Measurements from ENCODE around the gene MLPH. TPM values are rescaled to one million over a fixed set of nuclear protein-coding genes. Genes with fewer than 3 reads are reported as not detected.

MLPH gene
- total and polyA plus RNA-seq, 12 donors = 0.12 to 3.6 (median 0.84) TPM; not detected in 1

DNA sequence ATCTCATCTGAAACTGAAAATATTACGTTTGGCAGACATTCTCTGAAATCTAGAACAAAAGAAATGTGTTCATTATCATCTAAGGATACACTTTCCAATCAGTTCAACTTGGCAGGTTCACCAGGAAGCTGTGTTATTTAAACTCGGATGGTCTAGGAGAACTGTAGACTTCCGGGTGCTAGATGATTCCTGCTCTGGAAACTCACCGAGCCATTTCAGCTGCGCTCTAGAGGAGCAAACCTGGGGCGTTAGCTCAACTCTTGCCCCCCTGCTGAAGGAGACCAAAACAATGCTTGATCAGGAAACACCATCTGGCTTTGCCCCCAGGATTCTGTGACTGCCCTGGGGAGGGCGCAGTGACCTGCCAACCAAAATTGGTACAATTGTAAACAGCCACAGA lies 22.9 kb downstream of the MLPH start:
- no peaks in the 10 kb centered on the region for H3K9me3 ChIP-seq (replicated peaks in 1 of 3)
- no peaks in the 10 kb centered on the region for H3K27me3 ChIP-seq
- no peak overlapping the region for H3K4me3 ChIP-seq
- 64 to 76% (median 73%) methylated on average over 7 of the region's 7 CpGs for WGBS, 4 donors
- TF ChIP-seq POLR2A (IDR thresholded peaks at IDR 0.05) = no peak
- TF ChIP-seq, protein P1, sequence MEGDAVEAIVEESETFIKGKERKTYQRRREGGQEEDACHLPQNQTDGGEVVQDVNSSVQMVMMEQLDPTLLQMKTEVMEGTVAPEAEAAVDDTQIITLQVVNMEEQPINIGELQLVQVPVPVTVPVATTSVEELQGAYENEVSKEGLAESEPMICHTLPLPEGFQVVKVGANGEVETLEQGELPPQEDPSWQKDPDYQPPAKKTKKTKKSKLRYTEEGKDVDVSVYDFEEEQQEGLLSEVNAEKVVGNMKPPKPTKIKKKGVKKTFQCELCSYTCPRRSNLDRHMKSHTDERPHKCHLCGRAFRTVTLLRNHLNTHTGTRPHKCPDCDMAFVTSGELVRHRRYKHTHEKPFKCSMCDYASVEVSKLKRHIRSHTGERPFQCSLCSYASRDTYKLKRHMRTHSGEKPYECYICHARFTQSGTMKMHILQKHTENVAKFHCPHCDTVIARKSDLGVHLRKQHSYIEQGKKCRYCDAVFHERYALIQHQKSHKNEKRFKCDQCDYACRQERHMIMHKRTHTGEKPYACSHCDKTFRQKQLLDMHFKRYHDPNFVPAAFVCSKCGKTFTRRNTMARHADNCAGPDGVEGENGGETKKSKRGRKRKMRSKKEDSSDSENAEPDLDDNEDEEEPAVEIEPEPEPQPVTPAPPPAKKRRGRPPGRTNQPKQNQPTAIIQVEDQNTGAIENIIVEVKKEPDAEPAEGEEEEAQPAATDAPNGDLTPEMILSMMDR (IDR thresholded peaks at IDR 0.05) = no peak
- H3K27ac ChIP-seq = no peak overlapping the region
- intact Hi-C loops (cut with DNase I) = loop anchor here (5.0 to 10.0 kb wide), 2 partner anchors 62 to 235 kb away; no protein-coding TSS in a partner anchor
- DNase-seq = no peak
- peaks cover 5 to 13% of the 10 kb centered on the region in 2 donors for H3K4me1 ChIP-seq (replicated peaks in 1 of 2)
- H3K36me3 ChIP-seq (replicated peaks in 1 of 2) = no peaks in the 10 kb centered on the region

DNA sequence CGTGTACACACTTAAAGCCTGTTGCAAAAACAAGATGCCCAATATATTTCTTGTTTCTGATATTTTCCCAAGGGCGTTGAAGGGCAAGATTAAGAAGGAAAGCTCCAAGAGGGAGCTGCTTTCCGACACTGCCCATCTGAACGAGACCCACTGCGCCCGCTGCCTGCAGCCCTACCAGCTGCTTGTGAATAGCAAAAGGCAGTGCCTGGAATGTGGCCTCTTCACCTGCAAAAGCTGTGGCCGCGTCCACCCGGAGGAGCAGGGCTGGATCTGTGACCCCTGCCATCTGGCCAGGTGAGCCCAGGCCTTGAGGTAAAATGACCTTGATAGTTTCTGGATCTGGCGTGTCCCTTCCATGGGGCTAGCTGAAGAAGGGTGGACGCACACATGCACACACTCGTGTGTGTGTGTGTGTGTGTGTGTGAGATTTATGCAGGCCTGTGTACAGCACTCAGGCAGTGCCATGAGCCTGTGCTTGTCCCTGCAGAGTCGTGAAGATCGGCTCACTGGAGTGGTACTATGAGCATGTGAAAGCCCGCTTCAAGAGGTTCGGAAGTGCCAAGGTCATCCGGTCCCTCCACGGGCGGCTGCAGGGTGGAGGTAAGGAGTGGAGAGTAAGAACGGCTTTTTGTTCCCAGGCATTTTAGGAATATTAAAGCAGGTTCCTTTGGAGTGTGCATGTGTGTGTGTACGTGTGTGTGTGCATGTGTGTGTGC lies 23.6 kb downstream of the MLPH start:
- TF ChIP-seq POLR2A (IDR thresholded peaks at IDR 0.05) = no peak
- TF ChIP-seq, protein P1 (IDR thresholded peaks at IDR 0.05) = no peak
- Histone ChIP-seq H3K36me3 (replicated peaks in 1 of 2) (no peaks in the 10 kb centered on the region), H3K27me3 (no peaks in the 10 kb centered on the region), H3K9me3 (replicated peaks in 1 of 3) (no peaks in the 10 kb centered on the region), H3K4me3 (no peak overlapping the region), H3K27ac (no peak overlapping the region), H3K4me1 (replicated peaks in 1 of 2) (peaks cover 5 to 13% of the 10 kb centered on the region in 2 donors)
- WGBS, 4 donors = 73 to 77% (median 75%) methylated on average over 18 to 21 of the region's 21 CpGs
- intact Hi-C loops (cut with DNase I) = loop anchor here (5.0 to 10.0 kb wide), 2 partner anchors 62 to 234 kb away; no protein-coding TSS in a partner anchor
- no peak for DNase-seq

DNA sequence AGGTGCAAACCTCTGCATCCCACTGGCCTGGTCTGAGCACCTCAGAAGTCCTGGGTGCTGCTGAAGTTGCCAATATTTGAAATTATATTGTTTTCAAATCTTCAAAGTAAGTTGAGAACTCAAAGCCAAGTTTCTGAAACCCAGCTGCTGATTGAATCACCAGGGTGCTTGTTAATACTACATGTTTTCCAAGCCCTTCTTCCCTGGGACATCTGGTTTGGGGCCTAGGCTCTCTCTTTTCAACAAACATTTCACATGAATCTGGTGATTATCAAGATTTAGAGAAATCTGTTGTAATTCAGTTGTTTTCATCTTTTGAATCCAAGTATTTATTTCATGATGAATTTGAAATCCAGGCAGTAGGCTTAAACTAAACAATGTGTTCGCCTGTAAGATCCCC lies 24.4 kb downstream of the MLPH start:
- no peak for DNase-seq
- no peak for TF ChIP-seq POLR2A (IDR thresholded peaks at IDR 0.05)
- TF ChIP-seq, protein P1 (IDR thresholded peaks at IDR 0.05) = no peak
- 67 to 88% (median 80%) methylated on average over 1 of the region's 1 CpG for WGBS, 4 donors
- intact Hi-C loops (cut with DNase I) = loop anchor here (5.0 to 10.0 kb wide), 2 partner anchors 61 to 233 kb away; no protein-coding TSS in a partner anchor
- Histone ChIP-seq H3K27ac (no peak overlapping the region), H3K4me1 (replicated peaks in 1 of 2) (peaks cover 5 to 13% of the 10 kb centered on the region in 2 donors), H3K27me3 (no peaks in the 10 kb centered on the region), H3K9me3 (replicated peaks in 1 of 3) (no peaks in the 10 kb centered on the region), H3K36me3 (replicated peaks in 1 of 2) (no peaks in the 10 kb centered on the region), H3K4me3 (no peak overlapping the region)

DNA sequence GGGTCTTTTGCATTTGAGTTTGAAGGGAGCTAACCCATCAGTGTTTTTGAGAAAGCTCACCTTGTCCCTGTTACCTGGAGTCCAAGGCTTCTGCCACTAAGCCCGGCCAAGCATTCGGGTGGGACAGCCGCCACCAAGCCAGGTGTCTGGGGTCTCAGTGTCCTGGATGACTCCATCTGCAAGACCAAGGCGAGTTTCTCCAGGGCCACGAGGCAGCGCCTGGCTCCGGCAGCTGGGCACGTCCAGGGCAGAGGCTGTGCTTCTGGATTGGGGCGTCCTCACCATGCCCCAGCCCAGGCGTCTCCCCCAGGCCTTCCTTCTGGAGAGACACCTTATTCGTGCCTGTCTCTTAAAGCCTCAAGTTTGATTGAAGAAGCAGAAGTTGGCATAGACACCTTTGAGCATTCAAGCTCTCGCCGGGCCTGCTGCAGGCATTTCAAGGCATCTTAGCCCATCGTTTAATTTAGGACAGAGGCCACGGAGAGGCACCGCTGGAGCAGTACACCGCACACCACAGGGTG lies 24.9 kb downstream of the MLPH start:
- peaks cover 5 to 13% of the 10 kb centered on the region in 2 donors for H3K4me1 ChIP-seq (replicated peaks in 1 of 2)
- 61 to 89% (median 83%) methylated on average over 6 to 17 of the region's 17 CpGs for WGBS, 4 donors
- H3K27ac ChIP-seq = no peak overlapping the region
- H3K9me3 ChIP-seq (replicated peaks in 1 of 3) = no peaks in the 10 kb centered on the region
- TF ChIP-seq, protein P1 (IDR thresholded peaks at IDR 0.05) = no peak
- no peak for TF ChIP-seq POLR2A (IDR thresholded peaks at IDR 0.05)
- H3K27me3 ChIP-seq = no peaks in the 10 kb centered on the region
- intact Hi-C loops (cut with DNase I) = loop anchor here (2.0 to 10.0 kb wide), 3 partner anchors 60 to 233 kb away; no protein-coding TSS in a partner anchor
- no peaks in the 10 kb centered on the region for H3K36me3 ChIP-seq (replicated peaks in 1 of 2)
- no peak for DNase-seq
- no peak overlapping the region for H3K4me3 ChIP-seq
